ENCODE results near the gene ANO3. TPM values are rescaled to one million over a fixed set of nuclear protein-coding genes. Genes with fewer than 3 reads are reported as not detected.

Gene ANO3
- total RNA-seq, 1 donor from 2014 or later: 2.1 TPM

DNA sequence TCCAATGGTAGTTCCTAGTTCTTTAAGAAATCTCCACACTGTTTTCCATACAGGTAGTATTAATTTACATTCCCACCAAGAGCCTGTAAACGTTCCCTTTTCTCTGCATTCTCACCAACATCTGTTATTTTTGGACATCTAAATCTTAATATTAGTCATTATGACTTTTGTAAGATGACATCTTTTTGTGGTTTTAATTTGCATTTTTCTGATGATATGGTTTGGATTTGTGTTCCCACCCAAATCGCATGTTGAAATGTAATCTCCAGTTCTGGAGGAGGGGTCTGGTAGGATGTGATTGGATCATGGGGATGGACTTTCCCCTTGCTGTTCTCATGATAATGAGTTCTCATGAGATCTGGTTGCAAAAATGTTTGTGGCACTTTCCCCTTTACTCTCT is 151.2 kb downstream of the ANO3 start:
- no peak for DNase-seq (ENCODE audit: low spot score)

DNA sequence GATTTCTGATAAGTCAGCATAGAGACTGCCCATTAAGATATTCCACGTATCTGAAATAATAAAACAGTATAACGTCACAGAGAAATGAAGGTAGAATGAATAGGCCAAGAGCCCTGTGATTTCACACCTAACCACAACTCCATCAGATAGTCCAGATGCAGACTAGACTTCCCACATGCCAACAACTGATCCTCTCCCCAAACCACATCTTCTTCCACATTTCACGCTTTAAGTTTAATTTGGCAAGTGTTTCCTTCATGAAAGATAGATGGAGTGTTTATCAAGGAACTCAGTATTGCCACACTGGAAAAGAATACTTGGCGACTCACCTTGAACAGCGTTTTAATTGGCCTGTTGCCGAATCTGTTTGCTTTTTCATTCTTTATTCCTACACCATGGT is 158.6 kb downstream of the ANO3 start:
- no peak for DNase-seq (ENCODE audit: low spot score)

DNA sequence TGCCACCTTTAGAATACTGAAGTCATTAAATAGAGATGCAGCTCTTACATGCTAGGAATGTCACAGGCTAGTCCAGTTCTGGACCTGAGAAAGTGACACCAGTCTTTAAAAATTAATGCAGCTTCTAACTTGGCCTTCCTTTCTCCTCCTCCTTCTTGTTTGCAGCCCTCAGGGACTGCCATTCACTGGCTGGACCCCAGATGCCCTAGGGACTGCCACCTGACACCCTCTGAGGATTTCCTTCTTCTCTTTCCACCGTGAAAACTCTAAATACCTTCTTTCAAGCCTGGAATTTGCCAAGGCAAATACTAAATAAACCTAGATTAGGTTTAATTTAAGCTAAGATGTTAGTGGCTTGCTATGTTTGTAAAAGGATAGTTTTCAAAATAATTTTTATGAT is 161.7 kb downstream of the ANO3 start:
- no peak for DNase-seq (ENCODE audit: low spot score)

DNA sequence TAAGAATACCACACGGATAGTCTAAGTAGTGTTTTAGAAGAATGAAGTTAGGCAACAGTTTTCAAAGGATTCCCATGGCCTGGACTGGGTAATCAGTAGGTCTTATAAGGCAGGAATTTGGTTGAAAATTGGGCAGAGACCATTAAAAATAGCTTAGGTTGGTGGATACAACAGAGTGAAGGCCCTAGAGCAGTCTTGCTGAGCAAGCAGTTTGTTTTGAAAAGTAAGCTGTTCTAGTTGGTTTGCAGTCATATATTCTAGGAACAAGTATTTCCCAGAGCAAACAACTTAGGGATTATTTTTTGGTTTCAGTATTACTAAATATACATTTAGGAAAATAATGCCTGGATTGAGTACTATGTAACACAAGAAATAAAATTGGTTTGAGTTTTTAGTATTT is 175.3 kb downstream of the ANO3 start:
- DNase-seq (ENCODE audit: low spot score): no peak

DNA sequence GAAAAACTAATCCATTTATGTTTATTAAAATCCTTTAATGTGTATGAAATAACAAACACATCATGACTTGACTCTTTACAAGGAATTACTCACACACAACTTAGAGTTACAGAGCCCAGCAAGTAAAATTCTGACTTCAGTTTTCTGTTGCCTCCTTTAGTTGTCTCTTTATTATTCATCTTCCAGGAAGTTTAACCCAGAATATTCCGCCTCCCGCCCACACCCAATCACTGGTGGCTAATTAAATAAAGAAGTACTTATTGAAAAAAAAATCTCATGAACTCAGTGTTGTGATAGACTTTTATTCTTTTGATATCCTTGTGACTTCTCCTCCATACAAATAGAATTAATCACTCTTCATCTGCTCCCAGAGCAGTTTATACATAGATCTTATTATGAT is 178.2 kb downstream of the ANO3 start:
- DNase-seq (ENCODE audit: low spot score): no peak

DNA sequence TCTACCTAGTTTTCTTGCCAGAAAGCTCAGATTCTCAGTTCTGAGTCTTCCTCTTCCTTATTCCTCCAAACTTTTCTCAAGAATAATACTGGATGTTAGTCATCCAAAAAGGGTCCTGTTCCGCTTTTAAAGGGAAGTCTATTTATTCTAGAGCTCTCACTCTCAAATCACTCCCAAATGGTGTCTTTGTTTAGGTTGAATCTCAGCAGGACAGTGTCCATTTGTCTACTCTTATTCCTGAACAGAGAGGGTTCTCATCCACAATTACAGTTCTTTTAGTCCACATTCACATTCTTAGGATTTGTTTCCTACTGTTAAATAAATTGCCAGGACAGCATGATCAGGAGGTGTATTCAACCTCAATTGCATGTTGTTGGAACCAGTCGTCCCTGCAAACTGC is 178.8 kb downstream of the ANO3 start:
- no peak for DNase-seq (ENCODE audit: low spot score)

DNA sequence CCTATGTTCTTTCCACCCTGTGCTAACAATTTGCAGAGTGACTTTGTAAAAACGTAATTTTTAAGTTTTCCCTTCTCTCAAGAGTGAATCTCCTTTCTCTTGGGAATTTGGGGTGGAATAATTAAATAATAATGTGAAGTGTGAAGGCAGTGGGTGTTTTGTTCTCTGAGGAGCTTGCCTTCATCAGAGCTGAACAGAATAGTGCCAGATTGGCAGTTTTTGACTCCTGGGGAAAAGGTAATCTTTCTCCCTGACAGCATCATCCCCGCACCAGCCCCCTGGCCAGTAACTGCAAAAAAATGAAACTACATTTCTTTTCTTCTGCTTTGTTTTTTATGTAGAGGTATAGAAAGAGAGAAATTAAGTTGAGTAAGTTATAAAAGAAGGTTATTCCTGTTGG is 180.3 kb downstream of the ANO3 start:
- no peak for DNase-seq (ENCODE audit: low spot score)

DNA sequence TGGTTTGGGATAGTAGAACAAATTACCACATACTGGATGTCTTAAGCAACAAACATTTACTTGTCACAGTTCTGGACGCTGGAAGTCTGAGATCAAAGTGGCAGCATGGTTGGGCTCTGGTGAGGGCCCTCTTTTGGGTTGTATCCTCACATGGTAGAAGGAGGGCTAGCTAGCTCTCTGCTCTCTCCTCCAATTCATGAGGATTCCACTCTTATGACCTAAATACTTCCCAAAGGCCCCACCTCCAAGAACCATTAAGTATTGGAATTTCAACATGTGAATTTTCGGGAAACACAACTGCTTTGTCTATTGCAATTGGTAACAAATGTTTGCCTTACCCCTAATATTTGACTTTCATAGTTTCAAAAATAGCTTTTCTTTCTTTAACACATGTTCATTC is 187.5 kb downstream of the ANO3 start:
- no peak for DNase-seq (ENCODE audit: low spot score)

DNA sequence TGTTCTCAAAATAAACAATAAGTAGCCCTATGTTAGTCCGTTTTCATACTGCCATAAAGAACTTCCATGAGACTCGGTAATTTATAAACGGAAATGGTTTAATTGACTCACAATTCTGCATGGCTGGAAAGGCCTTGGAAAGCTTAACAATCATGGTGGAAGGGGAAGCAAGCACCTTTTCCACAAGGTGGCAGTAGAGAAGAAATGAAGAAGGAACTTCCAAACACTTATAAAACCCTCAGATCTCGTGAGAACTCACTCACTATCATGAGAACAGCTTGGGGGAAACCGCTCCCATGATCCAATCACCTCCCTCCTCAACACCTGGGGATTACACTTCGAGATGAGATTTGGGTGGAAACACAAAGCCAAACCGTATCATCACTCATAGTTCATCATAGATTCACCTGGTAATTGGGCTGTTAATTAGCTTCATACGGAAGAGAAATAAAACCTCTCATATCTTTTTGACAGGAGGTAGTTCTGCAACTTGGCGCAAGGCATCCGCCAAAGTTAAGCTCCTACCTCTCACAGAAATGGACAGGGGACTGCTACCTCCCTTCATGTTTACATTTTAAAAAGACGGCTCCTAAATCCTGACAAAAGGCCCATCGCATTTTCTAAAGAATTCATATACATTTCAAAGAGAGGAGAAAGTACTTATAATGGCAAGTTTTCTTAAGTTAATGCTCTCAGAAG is 191.1 kb downstream of the ANO3 start:
- no peak for DNase-seq (ENCODE audit: low spot score)

DNA sequence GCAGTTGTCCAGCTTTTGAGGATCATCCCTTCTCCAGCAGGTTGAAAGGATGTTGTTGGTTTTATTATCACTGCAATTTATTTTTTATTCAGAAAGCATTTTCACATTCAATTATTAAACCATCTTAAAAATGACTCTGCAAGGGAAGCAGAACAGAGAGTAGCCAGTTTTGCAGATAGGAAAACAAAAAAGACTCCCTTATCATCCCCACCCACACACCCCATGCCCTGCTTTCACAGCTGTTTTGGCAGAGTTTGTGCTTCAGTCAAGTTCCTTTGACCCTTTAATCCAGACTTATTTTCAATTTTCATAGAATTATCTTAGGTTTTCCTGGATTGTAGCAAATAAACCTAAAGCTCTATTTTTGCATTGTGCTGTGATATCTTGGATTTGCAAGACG is 195.8 kb downstream of the ANO3 start:
- DNase-seq (ENCODE audit: low spot score): no peak

DNA sequence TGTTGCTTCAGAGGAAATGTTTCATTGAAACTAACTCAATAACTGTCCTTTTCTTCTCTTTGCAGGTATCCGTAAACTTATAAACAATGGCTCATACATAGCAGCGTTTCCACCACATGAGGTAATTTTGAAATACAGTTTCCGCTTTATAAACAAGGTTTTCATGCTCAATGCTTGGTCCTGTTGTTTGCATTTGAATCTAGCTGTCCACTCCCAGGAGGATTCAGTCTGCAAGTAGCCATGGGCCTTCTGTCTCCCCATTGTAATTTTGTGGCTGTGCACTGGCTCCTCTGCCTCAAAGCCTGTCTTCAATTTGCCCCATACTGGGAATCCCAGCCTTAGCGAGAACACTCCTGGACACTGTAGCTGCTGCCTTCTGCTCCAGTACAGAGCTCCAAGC is 205.4 kb downstream of the ANO3 start:
- no peak for DNase-seq (ENCODE audit: low spot score)

DNA sequence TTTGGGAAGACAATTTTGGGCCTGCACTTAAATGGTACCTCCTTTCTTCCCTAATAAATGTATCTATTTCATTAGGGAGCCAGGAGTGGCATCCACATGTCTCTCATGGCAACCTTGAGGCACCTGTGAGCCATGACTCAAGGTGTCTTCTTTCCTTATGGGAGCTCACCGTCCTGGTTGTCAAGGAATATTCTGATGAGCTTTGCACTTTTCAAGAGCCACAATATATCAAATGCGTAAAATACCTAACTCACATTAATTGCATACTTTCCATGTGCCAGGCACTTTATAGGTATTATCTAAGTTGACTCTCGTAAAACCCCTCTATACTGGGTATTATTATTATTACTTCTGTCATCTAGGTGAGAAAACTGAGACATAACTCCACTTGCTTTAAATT is 207.6 kb downstream of the ANO3 start:
- DNase-seq (ENCODE audit: low spot score): no peak

DNA sequence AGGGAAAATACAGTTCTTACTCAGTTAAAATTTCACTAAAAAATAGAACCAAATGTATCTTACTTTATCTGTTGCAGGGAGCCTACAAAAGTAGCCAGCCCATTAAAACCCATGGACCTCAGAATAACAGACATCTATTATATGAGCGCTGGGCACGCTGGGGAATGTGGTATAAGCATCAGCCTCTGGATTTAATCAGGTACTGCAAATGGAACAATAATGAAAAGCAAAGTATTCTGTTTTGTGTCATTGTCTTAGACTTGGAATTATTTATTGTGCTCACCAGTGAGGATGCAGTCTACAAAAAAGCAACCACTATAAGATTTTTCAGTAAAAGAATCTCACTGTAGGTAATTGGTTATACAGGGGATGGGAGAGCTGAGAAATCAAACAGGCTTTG is 209.9 kb downstream of the ANO3 start:
- DNase-seq (ENCODE audit: low spot score): no peak

DNA sequence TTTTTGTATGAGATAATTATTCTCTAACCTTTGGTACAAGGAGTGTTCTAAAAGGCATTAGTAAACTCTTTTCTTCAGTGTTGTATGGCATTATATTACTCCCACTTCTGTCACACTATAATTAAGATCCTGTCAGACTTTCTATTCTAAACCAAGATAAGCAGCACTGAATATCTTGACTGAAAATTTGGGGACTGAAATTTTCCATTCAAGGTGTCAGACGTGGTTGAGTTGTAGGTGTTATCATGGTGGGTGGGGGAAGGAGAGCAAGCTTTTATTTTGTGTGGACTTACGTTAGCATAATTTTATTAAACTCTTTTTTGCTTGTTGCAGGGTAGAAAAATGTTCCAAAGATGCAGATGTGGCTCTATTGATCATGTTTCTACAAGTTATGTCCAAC is 217.2 kb downstream of the ANO3 start:
- DNase-seq (ENCODE audit: low spot score): no peak

DNA sequence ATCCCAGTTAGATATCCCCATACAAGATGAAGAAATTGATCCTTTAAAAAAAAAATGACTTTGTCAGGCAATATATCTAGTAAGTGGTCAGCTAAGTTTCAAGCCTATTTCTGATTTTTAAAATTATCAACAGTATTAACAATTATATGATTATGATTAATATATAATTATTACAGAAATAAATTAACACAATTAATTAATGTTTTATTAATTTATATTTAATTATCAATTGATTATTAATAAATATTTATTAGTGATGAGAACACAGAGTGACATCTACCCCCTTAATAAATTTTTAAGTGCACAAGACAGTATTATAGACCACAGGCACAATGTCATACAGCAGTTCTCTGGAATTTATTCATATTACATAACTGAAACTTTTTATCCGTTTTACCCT is 218.1 kb downstream of the ANO3 start:
- no peak for DNase-seq (ENCODE audit: low spot score)

DNA sequence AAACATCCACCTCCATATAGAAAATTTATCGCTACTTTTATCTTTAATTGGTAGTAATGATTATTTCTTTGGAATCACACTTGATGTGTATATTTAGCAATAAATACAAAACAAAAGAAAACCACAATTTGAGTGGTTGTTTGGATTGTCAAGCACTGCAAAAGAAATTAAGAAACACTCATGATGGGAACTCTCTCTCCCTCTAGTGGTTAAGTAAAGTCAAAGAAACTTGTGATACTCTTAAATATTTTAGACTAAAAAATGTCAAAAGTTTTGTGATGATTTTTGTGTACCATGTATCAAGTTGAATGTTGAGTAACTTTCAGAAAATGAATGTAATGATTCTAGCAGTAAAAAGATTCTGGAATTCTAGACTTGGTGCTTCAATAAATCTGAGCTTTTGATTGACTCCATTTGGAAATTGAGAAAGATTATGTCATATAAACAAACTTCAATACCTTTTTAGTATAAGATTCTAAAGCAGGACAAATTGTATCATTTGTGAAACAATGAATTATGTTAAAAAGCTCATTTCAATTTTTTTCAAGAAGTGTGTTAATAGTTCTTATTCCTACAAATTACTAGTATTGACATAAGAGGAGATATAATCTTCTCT is 219.4 kb downstream of the ANO3 start:
- DNase-seq (ENCODE audit: low spot score): no peak

DNA sequence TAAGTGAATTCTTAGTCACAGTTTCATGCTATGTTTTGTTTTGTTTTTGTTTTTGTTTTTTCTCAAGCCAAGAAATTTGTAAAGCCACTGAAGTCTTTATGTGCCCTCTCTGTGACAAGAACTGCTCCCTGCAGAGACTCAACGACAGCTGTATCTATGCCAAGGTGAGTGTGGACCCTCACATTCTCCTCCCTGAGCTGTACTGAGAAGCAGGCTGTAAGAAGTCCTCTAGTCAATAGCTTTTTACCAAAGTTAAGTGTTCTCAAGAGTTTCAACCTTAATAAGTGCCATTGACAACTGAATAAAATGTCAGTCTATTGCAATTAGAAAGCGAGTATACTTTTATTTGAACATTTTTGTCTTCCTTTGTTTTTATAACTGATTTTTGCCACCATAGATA is 221.3 kb downstream of the ANO3 start:
- DNase-seq (ENCODE audit: low spot score): no peak

DNA sequence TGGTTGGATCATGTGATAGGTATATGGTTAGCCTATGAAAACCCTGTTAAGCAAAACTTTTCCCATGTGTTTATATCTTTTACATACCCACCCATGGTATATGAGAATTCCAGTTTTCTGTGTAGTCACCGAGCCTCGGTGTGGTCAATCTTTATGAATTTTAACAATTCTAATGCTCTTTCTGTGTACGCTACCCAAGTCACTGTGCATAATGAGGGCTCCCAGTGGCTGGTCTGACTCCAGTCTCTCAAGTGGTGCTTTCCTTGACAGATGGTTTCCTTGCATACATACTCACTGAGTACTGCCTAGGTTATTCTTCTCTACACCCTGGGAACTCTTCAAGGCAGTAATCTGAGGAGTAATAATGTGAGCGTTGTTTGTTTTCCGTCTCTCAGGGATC is 222.5 kb downstream of the ANO3 start:
- DNase-seq (ENCODE audit: low spot score): no peak

DNA sequence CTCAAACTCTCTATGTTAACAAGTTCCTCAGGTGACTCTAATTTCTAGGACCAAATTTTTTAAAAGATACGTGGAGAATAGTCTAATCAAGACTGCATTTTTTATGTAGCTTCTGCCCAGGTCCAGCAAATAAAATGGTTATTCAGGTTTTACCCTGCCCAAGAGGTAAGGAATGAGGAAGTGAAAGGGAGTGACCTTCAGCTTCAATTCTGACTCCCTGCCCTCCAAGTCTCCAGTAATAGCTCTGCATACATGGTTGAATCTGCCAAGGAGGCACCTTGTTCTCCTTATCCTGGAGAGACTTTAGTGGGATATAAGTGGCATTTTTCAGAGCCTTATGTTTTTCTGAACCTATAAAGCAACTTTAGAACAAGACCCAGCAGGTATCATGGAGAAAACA is 224.7 kb downstream of the ANO3 start:
- DNase-seq (ENCODE audit: low spot score): no peak

DNA sequence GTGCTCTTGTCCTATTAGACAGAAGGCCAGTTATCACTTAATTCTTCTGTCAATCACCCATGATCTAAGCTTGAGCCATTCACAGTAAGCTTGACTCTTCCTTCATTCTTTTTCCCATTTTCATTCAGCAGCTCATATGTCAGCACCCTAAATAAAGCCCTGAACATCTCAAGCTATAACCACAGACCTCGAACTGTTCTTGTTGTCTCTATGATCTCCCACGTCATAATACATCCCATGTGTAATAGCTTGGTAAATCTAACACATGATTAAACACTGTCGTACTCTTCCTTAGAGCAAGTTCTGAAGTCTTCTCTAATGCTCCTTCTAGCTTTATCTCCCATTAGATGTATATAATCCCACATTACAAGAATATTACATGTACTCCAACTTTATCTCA is 225.7 kb downstream of the ANO3 start:
- DNase-seq (ENCODE audit: low spot score): no peak

DNA sequence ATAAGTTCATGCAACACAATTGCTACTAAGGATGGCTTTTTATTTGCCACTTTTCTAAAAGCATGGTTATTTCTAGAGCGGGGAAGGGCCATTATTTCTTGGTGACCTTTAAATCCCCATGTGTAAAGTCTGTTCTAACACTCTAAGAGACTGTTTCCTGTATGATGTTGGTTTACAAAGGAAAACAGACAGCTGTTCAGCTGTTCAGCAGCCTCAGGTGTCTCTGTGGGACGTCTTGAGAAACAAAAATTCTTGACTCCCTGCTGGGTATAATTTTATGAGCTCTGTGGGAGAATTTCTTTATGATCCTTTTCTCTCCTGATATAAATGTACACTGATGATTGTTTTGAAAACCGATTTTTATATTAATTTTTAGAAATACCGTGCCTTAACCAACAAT is 226.3 kb downstream of the ANO3 start:
- no peak for DNase-seq (ENCODE audit: low spot score)

DNA sequence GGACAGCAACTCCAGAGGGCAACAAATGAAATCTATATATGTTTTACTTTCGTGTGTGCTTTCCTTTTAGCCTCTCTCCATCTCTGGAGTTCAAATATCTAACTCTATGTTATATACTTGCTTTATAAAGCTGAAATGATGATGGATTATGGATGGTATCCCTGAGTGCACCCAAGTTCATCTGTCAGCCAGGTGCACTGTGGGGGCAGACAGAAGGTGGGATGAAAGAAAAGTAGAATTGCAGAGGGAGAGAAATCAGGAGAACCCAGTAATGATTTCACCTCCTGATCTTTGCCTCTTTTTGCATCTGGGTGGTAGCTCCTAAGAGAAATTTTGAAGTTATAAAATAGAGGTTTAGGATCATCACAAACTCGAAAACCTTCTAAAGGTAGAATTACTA is 237.7 kb downstream of the ANO3 start:
- no peak for DNase-seq (ENCODE audit: low spot score)

DNA sequence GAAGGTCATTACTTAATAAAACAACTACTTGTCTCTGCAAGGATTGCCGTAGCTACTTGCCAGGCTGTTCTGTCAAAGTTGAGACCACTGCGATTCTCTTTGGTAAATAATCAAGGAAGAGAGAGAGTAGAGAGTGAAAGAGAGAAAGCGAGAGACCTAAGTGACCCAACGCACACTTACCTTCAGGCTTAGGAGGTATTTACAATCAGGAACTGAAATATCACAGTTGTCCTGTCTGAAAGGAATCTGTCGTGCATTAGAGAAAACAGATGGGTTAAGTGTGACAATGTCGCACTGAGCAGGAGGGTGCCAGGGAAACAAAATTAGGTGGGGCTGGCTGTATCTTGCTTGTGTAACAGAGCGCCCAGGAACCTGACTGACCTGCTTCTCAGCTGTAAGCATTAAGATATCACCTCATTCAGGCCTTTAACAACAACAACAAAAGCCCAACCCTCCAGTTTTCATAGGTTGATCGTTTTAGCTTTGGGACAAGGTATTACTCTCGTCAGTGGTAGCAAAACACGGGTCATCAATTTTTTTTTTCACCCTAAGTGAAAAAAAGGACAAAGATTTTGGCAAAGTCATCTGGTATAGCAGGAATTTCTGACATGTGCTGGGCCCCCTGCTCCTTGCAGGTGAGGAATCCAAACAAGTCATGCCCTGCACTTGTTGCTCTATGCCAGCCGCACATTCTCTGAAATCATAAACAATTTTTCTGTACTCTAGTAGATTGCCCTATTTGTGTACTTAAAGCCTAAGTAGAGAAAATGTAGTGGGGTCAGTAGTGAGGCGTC is 240.1 kb downstream of the ANO3 start, which contains the start of gene MUC15:
TSS of gene MUC15 (minus strand) at position 403 of the 794 bp plus-strand sequence. CDS start 5,169 bp downstream, outside the sequence.
- DNase-seq (ENCODE audit: low spot score): no peak

Data from mesenteric fat pad (tissue), 1 donor.